ENCODE results near the gene MORC3.
"Not testable (repeated sequence)": the region's sequence is repeated elsewhere in the genome, so short reads cannot be mapped to it uniquely, and the experiment has no call there.

The MORC3 gene

DNA sequence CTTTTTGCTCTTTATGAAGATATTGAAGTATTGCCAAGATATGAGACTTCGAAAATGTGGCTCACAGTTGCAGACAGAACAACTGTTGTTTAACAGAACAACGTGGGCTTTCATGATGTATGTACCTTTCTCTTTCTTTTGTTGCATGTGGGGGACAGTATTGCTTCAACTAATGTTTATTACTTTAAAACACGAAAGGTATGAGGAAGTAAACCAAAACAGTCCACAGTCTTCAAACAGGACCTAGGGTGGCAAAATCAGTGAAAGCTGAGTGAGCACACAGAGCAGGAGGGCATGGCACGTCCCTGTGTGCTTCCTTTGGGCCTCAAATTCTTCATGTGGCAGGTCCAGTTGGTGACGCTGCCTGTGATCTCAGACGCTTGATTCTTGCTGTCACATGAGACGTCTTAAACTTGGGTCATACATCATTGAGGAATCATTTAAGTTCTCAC, 57.4 kb downstream of the MORC3 start:
- TF ChIP-seq, protein P1, sequence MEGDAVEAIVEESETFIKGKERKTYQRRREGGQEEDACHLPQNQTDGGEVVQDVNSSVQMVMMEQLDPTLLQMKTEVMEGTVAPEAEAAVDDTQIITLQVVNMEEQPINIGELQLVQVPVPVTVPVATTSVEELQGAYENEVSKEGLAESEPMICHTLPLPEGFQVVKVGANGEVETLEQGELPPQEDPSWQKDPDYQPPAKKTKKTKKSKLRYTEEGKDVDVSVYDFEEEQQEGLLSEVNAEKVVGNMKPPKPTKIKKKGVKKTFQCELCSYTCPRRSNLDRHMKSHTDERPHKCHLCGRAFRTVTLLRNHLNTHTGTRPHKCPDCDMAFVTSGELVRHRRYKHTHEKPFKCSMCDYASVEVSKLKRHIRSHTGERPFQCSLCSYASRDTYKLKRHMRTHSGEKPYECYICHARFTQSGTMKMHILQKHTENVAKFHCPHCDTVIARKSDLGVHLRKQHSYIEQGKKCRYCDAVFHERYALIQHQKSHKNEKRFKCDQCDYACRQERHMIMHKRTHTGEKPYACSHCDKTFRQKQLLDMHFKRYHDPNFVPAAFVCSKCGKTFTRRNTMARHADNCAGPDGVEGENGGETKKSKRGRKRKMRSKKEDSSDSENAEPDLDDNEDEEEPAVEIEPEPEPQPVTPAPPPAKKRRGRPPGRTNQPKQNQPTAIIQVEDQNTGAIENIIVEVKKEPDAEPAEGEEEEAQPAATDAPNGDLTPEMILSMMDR (conservative IDR thresholded peaks at IDR 0.05; ENCODE audit: low read depth, low read length) = no peak
- no peak for DNase-seq (ENCODE audit: low read depth)
- no peak overlapping the region for H3K4me3 ChIP-seq (ENCODE audit: low read depth, low read length)

GRCh38 chr21:36379251-36379650, 59.3 kb downstream of the MORC3 start:
- TF ChIP-seq, protein P1 (conservative IDR thresholded peaks at IDR 0.05; ENCODE audit: low read depth, low read length) = no peak
- no peak for DNase-seq (ENCODE audit: low read depth)

DNA sequence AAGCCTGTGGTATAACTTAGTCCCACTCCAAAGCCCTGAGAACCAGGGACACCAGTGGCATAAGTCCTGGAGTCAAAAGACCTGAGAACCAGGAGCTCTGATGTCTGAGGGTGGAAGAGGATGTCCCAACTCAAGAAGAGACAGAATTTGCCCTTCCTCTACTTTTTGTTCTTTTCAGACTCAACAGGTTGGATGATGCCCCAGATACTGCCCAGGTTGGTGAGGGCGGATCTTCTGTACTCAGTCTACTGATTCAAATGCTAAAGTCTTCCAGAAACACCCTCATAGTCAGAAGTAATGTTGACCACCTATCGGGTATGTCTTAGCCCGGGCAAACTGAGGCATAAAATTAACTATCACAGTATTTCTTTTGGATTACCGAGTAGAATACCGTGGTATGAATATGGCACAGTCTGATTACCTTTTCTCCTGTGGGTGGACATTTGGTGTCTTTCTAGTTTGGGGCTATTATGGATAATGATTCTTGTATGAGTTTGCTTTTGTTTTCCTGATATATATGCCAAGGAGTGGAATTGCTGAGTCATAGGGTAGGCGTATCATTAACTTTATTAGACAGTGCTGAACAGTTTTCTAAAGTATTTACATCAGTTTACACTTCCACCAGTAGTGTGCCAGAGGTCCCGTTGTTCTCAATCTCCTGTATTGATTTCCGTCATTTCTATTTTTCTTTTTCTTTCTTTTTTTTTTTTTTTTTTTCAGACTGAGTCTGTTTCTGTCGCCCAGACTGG, 62.0 kb downstream of the MORC3 start:
- no peak overlapping the region for H3K4me3 ChIP-seq (ENCODE audit: low read depth, low read length)
- TF ChIP-seq, protein P1 (conservative IDR thresholded peaks at IDR 0.05; ENCODE audit: low read depth, low read length) = no peak

More at GRCh38 chr21:36379251-36379650, 59.3 kb downstream of the MORC3 start:
- no peak overlapping the region for H3K4me3 ChIP-seq (ENCODE audit: low read depth, low read length)

DNA sequence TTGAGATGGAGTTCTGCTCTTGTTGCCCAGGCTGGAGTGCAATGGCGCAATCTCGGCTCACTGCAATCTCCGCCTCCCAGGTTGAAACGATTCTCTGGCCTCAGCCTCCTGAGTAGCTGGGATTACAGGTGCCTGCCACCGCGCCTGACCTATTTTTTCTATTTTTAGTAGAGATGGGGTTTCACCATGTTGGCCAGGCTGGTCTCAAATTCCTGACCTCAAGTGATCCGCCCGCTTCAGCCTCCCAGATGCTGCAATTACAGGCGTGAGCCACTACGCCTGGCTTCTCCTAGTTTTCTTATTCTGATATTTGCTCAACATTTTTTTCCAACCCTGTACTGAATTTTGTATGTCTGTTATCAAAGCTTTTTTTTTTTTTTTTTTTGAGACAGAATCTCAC, 62.7 kb downstream of the MORC3 start:
- H3K4me3 ChIP-seq (ENCODE audit: low read depth, low read length); DNase-seq (ENCODE audit: low read depth): not testable (repeated sequence)

More for the DNA sequence above, 62.0 kb downstream of the MORC3 start:
- no peak for DNase-seq (ENCODE audit: low read depth)

GRCh38 chr21:36384885-36385232, 64.9 kb downstream of the MORC3 start:
- TF ChIP-seq, protein P1 (conservative IDR thresholded peaks at IDR 0.05; ENCODE audit: low read depth, low read length) = no peak
- peak overlapping the region; percentile 64 for H3K4me3 ChIP-seq (ENCODE audit: low read depth, low read length)
- no peak for DNase-seq (ENCODE audit: low read depth)

DNA sequence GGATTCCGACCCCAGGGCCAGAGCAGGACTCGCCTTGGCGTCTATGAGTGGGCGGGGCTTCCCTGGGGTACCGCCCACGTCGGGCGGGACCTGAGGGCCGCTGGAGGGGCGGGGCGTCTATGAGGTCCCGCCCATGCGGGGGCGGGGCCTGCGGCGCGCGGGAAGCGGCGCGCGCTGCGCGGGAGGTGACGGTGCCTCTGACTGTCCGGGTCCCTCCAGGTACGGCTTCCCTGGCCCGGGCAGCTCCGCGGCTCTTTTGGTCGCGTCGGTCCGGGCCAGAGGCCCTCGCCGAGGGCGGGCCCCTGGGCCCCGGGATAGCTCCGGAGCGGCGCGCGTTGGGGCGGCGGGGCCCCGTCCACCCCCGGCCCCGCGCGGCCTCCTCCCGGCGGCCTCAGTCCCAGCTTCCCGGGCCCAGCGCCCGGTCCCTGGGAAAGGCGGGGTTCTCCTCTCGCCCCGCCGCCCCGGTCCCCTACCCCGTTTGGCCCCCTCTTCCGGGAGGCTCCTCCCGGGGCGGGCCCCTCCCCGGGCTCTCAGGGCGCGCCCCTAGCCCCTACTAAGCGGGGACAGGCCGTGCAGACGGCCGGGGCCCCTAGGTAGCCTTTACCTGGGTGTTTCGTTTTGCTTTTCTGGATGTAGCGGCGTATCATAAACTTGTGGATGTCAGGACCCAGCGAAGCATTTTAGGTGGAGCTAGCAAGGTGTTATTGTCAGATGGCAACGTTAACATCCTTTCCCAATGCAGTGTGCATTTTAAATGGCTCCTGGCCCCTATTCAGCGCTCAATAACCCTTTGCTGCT, 65.4 kb downstream of the MORC3 start, which contains the start of gene CHAF1B:
Gene CHAF1B (plus strand): TSS at position 160 of the 798 bp plus-strand sequence. CDS start 745 bp downstream, outside the sequence.
- TF ChIP-seq, protein P1 (conservative IDR thresholded peaks at IDR 0.05; ENCODE audit: low read depth, low read length) = no peak
- peak within 1 kb of the TSS; percentile 64 for H3K4me3 ChIP-seq (ENCODE audit: low read depth, low read length)
- DNase-seq (ENCODE audit: low read depth) = peak; percentile 75

DNA sequence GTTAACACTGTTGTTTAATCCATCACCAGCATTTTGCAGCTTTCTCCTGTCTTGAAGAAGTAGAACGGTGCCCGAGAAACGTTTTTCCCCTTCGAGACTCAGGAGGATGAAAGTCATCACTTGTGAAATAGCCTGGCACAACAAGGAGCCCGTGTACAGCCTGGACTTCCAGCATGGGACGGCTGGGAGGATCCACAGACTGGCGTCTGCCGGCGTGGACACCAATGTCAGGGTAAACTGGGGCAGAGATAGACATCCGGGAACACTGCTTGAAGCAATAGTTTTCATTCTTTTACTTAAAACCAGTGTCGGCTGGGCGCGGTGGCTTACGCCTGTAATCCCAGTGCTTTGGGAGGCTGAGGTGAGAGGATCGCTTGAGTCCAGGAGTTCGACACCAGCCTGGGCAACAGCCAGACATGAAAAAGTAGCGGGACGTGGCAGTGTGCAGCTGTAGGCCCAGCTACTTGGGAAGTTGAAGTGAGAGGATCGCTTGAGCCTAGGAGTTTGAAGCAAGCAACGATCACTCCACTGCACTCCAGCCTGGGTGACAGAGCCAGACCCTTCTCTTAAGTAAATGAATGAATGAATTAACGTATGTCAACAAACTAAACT, 66.1 kb downstream of the MORC3 start:
- DNase-seq (ENCODE audit: low read depth) = no peak

More for the DNA sequence above, 66.1 kb downstream of the MORC3 start:
- H3K4me3 ChIP-seq (ENCODE audit: low read depth, low read length) = peak overlapping the region; percentile 64
- TF ChIP-seq, protein P1 (conservative IDR thresholded peaks at IDR 0.05; ENCODE audit: low read depth, low read length) = no peak
